GM12891 (cell line): ENCODE measurements around the gene SAE1.

ENCODE experiments used
- DNase-seq: peaks from one replicate; pipeline ENCODE4 v3.0.0; 2011; ENCODE audit warnings: low spot score; ENCODE audit not compliant: insufficient read length
- FAIRE-seq: peaks from 2 replicates; lab custom pipeline; 2011; peaks lifted over from hg19 to GRCh38; lab: Jason Lieb, UNC
- PAX5 ChIP-seq: IDR thresholded peaks from 2 replicates; pipeline ENCODE4 v1.6.1; 2011; ENCODE audit warnings: low read length, moderate library complexity, mild to moderate bottlenecking; ENCODE audit not compliant: insufficient read depth, severe bottlenecking
- POLR2A ChIP-seq: IDR thresholded peaks from 2 replicates; pipeline ENCODE4 v1.6.1; 2011; ENCODE audit warnings: low read depth, low read length, control low read depth
- POLR2AphosphoS5 ChIP-seq: IDR thresholded peaks from 2 replicates; pipeline ENCODE4 v1.6.1; 2011; ENCODE audit warnings: low read depth, low read length, control low read depth
- POU2F2 ChIP-seq: IDR thresholded peaks from 2 replicates; pipeline ENCODE4 v1.6.1; 2011; ENCODE audit warnings: low read depth, mild to moderate bottlenecking, control low read depth, low read length, moderate library complexity
- SPI1 ChIP-seq: IDR thresholded peaks from 2 replicates; pipeline ENCODE4 v1.6.1; 2011; ENCODE audit warnings: low read depth, low read length, control low read depth
- TAF1 ChIP-seq: IDR thresholded peaks from 2 replicates; pipeline ENCODE4 v1.6.1; 2011; ENCODE audit warnings: low read depth, low read length, control low read depth

SAE1 gene

GRCh38 chr19:47141695-47142094 lies 11.1 kb downstream of the SAE1 start:
- no peak for DNase-seq
- FAIRE-seq: no peak
- TF ChIP-seq POLR2A (no peak), POU2F2 (no peak), TAF1 (no peak), SPI1 (no peak), PAX5 (no peak), POLR2AphosphoS5 (no peak)

GRCh38 chr19:47142779-47143178 lies 12.1 kb downstream of the SAE1 start:
- TF ChIP-seq POU2F2 (no peak), SPI1 (no peak), POLR2AphosphoS5 (no peak), POLR2A (no peak), PAX5 (no peak), TAF1 (no peak)
- DNase-seq (no peak), FAIRE-seq (no peak)

GRCh38 chr19:47143322-47144073 lies 12.9 kb downstream of the SAE1 start:
- TF ChIP-seq POLR2A (no peak), TAF1 (no peak), SPI1 (no peak), POLR2AphosphoS5 (no peak), PAX5 (no peak), POU2F2 (no peak)
- FAIRE-seq (no peak), DNase-seq (no peak)

- TF ChIP-seq TAF1 (no peak), POLR2A (no peak), POLR2AphosphoS5 (no peak), PAX5 (no peak), SPI1 (no peak), POU2F2 (no peak)
Observed at GRCh38 chr19:47144630-47145029, 14.0 kb downstream of the SAE1 start.

GRCh38 chr19:47145639-47146486 lies 15.2 kb downstream of the SAE1 start:
- FAIRE-seq: no peak
- no peak for TF ChIP-seq TAF1
- TF ChIP-seq POU2F2: no peak
- TF ChIP-seq POLR2A: no peak
- no peak for TF ChIP-seq POLR2AphosphoS5
- no peak for TF ChIP-seq SPI1
- TF ChIP-seq PAX5: no peak
- DNase-seq: no peak

More at GRCh38 chr19:47144630-47145029, 14.0 kb downstream of the SAE1 start:
- FAIRE-seq (no peak), DNase-seq (no peak)

GRCh38 chr19:47146920-47147319 lies 16.3 kb downstream of the SAE1 start:
- DNase-seq (no peak), FAIRE-seq (no peak)
- TF ChIP-seq PAX5 (no peak), POLR2AphosphoS5 (no peak), POU2F2 (no peak), TAF1 (no peak), POLR2A (no peak), SPI1 (no peak)

- no peak for FAIRE-seq
- no peak for DNase-seq
- TF ChIP-seq PAX5 (no peak), SPI1 (no peak), TAF1 (no peak), POLR2AphosphoS5 (no peak), POU2F2 (no peak), POLR2A (no peak)
Observed at GRCh38 chr19:47151627-47152026, 21.0 kb downstream of the SAE1 start.

GRCh38 chr19:47152205-47152604 lies 21.6 kb downstream of the SAE1 start:
- FAIRE-seq: no peak
- TF ChIP-seq POU2F2 (no peak), SPI1 (no peak), PAX5 (no peak), TAF1 (no peak), POLR2A (no peak), POLR2AphosphoS5 (no peak)
- no peak for DNase-seq

- FAIRE-seq (no peak), DNase-seq (no peak)
Observed at GRCh38 chr19:47152632-47153031, 22.0 kb downstream of the SAE1 start.

More at GRCh38 chr19:47152632-47153031, 22.0 kb downstream of the SAE1 start:
- TF ChIP-seq PAX5: no peak
- no peak for TF ChIP-seq SPI1
- TF ChIP-seq POLR2AphosphoS5: no peak
- TF ChIP-seq POLR2A: no peak
- no peak for TF ChIP-seq POU2F2
- TF ChIP-seq TAF1: no peak
